Thyroid gland (tissue), 4 donors: Measurements from ENCODE around the gene CLINT1. TPM values are rescaled to one million over a fixed set of nuclear protein-coding genes. Genes with fewer than 3 reads are reported as not detected.

ENCODE experiments used
- DNase-seq, 2 donors: peaks; one replicate each; pipeline ENCODE4 v3.0.0-alpha.2; 2019
- H3K27ac ChIP-seq, 3 donors: fragments of 200-600 bp; sonication (generic); 1 replicate in 2 of 3; 2 replicates in 1 of 3; pipeline ENCODE4 v1.5.1; 2016 to 2019; ENCODE audit warnings: mild to moderate bottlenecking in 1 of 3, moderate library complexity in 1 of 3
- H3K27me3 ChIP-seq: fragments of 200-600 bp; sonication (generic); one replicate; pipeline ENCODE4 v1.5.1; 2019
- H3K36me3 ChIP-seq, 2 donors: fragments of 200-600 bp; sonication (generic); one replicate each; pipeline ENCODE4 v1.5.1; 2016 to 2019
- H3K4me1 ChIP-seq, 2 donors: fragments of 200-600 bp; sonication (generic); one replicate each; pipeline ENCODE4 v1.5.1; 2017 to 2019
- H3K4me3 ChIP-seq, 3 donors: fragments of 200-600 bp; sonication (generic); replicated peaks in 1 of 3; 1 replicate in 2 of 3; 2 replicates in 1 of 3; pipeline ENCODE4 v1.5.1; 2016; ENCODE audit warnings: mild to moderate bottlenecking in 1 of 3
- H3K9me3 ChIP-seq: fragments of 200-600 bp; sonication (generic); one replicate; pipeline ENCODE4 v1.5.1; 2017
- POLR2A ChIP-seq, 2 donors: fragments of 450-650 bp; IDR thresholded peaks; one replicate each; pipeline ENCODE4 v1.6.1; 2017; ENCODE audit warnings: antibody characterized with exemption in 2 of 2, mild to moderate bottlenecking in 2 of 2, moderate library complexity in 1 of 2
- WGBS, 2 donors: methylation state at CpG; one replicate each; pipeline ENCODE4 v1.1.5; 2017; 5-methylcytosine and 5-hydroxymethylcytosine counted together
- intact Hi-C: fragments of 100-400 bp; cut with DNase I; formaldehyde crosslinking; loops from one replicate; pipeline ENCODE4 v1.15.1; 2023
- total RNA-seq, 4 donors: library from RNA; depleted of rRNA; stranded (reverse); fragments of >200 nt; gene quantifications; one replicate each; pipeline ENCODE4 v1.2.3, GENCODE V29; 2016
- TF ChIP-seq, protein P1 (sequence below), 6 experiments: fragments of 200-600 bp in 3 of 6; fragments of 450-650 bp in 3 of 6; sonication (generic) in 3 of 6; IDR thresholded peaks; one replicate each; pipeline ENCODE4 v1.5.1; 2016 to 2019; ENCODE audit warnings: antibody characterized with exemption in 6 of 6, mild to moderate bottlenecking in 2 of 6, inconsistent platforms in 1 of 6, moderate library complexity in 1 of 6

The CLINT1 gene
- total RNA-seq, 4 donors from 2014 or later: 126 to 198 (median 159) TPM

DNA sequence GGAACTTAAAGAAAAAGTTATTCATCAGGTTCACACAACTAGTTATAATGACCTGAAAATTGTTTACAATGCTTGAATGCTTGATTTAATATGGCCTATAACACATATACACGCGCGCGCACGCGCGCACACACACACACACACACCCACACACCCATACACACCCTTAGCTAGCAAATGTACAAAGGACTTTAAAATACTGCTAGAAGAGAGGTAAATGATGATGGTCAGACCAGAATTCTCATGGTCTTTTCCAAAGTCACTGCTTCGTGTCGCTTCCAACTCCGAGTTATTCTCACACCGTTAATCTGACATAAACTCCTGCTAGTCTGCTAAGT is 109.5 kb downstream of the CLINT1 start:
- Histone ChIP-seq H3K4me1 (peaks cover 8 to 9% of the 10 kb centered on the region in 2 donors), H3K9me3 (no peaks in the 10 kb centered on the region), H3K4me3 (no peak overlapping the region), H3K27ac (no peak overlapping the region), H3K36me3 (peaks cover 0 to 4% of the 10 kb centered on the region in 2 donors), H3K27me3 (no peaks in the 10 kb centered on the region)
- no peak for DNase-seq
- TF ChIP-seq POLR2A (IDR thresholded peaks at IDR 0.05): no peak
- 86 to 88% methylated on average over 11 of the region's 11 CpGs for WGBS, 2 donors
- intact Hi-C loops: loop anchor here (10.0 kb wide), 2 partner anchors 275 to 425 kb away; no protein-coding TSS in a partner anchor

DNA sequence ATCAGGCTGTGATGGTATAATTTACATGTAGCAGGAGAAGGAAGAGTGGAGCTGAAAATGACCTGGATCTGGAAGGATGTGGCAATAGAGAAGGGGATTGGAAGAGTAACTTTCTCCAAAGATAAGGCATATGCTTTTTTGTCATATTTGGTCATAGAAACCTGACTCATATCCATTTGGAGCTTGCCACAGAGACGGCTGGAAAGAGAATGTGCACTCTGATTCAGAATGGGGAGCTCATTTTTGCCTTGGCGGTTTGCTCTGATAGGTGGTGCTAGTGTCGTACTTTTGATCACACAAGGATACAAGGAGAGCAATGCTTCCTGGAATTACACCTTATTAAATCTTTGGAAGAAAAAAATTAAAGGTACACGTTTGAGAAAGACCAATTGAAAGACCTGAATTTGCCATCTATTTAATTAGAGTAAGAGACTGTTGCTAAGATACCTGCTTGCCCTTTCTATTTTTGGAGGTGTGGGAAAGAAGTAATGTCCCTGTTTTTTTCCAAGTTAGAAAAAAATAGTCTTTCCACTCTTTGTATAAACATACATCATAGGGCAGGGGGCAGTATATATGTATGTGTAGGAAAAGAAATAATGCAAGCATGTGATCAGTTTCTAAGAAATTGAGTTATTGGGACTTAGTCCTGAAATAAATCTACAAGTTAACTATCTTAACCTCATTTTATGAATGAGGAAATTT is 110.0 kb downstream of the CLINT1 start:
- no peaks in the 10 kb centered on the region for H3K27me3 ChIP-seq
- no peaks in the 10 kb centered on the region for H3K9me3 ChIP-seq
- H3K27ac ChIP-seq: no peak overlapping the region
- H3K36me3 ChIP-seq: peaks cover 0 to 3% of the 10 kb centered on the region in 2 donors
- H3K4me1 ChIP-seq: peaks cover 10 to 11% of the 10 kb centered on the region in 2 donors
- H3K4me3 ChIP-seq: no peak overlapping the region
- 85 to 89% methylated on average over 4 of the region's 4 CpGs for WGBS, 2 donors
- intact Hi-C loops: loop anchor here (10.0 kb wide), 2 partner anchors 274 to 424 kb away; no protein-coding TSS in a partner anchor
- TF ChIP-seq POLR2A (IDR thresholded peaks at IDR 0.05): no peak
- TF ChIP-seq, protein P1, sequence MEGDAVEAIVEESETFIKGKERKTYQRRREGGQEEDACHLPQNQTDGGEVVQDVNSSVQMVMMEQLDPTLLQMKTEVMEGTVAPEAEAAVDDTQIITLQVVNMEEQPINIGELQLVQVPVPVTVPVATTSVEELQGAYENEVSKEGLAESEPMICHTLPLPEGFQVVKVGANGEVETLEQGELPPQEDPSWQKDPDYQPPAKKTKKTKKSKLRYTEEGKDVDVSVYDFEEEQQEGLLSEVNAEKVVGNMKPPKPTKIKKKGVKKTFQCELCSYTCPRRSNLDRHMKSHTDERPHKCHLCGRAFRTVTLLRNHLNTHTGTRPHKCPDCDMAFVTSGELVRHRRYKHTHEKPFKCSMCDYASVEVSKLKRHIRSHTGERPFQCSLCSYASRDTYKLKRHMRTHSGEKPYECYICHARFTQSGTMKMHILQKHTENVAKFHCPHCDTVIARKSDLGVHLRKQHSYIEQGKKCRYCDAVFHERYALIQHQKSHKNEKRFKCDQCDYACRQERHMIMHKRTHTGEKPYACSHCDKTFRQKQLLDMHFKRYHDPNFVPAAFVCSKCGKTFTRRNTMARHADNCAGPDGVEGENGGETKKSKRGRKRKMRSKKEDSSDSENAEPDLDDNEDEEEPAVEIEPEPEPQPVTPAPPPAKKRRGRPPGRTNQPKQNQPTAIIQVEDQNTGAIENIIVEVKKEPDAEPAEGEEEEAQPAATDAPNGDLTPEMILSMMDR (IDR thresholded peaks at IDR 0.05): no peak
- DNase-seq: no peak

- WGBS, 2 donors: 90 to 96% methylated on average over 8 of the region's 8 CpGs
- Histone ChIP-seq H3K4me3 (no peak overlapping the region), H3K36me3 (no peaks in the 10 kb centered on the region), H3K27me3 (no peaks in the 10 kb centered on the region), H3K4me1 (peaks cover 10 to 14% of the 10 kb centered on the region in 2 donors), H3K9me3 (no peaks in the 10 kb centered on the region), H3K27ac (no peak overlapping the region)
- TF ChIP-seq, protein P1 (IDR thresholded peaks at IDR 0.05): no peak
- no peak for TF ChIP-seq POLR2A (IDR thresholded peaks at IDR 0.05)
- DNase-seq: no peak
- intact Hi-C loops: loop anchor here (10.0 kb wide), 2 partner anchors 273 to 423 kb away; no protein-coding TSS in a partner anchor
These were observed 110.9 kb downstream of the CLINT1 start for GRCh38 chr5:157747766-157748700.

GRCh38 chr5:157747173-157747740 is 111.7 kb downstream of the CLINT1 start:
- Histone ChIP-seq H3K36me3 (no peaks in the 10 kb centered on the region), H3K27me3 (no peaks in the 10 kb centered on the region), H3K9me3 (no peaks in the 10 kb centered on the region), H3K4me1 (peaks cover 10 to 15% of the 10 kb centered on the region in 2 donors), H3K27ac (no peak overlapping the region), H3K4me3 (no peak overlapping the region)
- intact Hi-C loops: loop anchor here (10.0 kb wide), 2 partner anchors 272 to 422 kb away; no protein-coding TSS in a partner anchor
- no peak for DNase-seq
- 92% methylated on average over 6 of the region's 6 CpGs for WGBS, 2 donors
- TF ChIP-seq POLR2A (IDR thresholded peaks at IDR 0.05): no peak
- TF ChIP-seq, protein P1 (IDR thresholded peaks at IDR 0.05): no peak

DNA sequence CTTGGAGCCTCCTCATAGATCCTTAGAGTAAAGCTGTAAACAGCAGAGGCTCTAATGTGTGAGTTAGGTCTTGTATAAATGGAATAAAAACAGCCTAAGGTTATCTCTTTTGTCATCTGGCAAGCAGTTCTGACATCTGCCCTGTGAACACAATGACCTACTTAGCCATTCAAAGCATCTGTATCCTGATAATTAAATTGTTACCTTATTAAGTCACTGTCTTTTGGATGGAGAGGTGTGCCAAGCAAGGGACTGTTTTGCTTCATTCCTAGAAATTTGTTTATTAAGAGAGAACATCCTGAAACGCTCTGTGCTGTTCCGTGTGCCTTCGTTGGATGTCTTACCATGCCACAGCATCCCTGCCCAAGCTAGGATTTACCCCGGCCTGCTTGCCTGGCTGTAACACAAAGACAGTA is 113.9 kb downstream of the CLINT1 start:
- no peak overlapping the region for H3K4me3 ChIP-seq

More for the DNA sequence above, 113.9 kb downstream of the CLINT1 start:
- Histone ChIP-seq H3K27me3 (no peaks in the 10 kb centered on the region), H3K4me1 (peaks cover 10 to 15% of the 10 kb centered on the region in 2 donors), H3K36me3 (no peaks in the 10 kb centered on the region), H3K9me3 (no peaks in the 10 kb centered on the region), H3K27ac (no peak overlapping the region)
- TF ChIP-seq, protein P1 (IDR thresholded peaks at IDR 0.05): no peak
- TF ChIP-seq POLR2A (IDR thresholded peaks at IDR 0.05): no peak
- no peak for DNase-seq
- 86 to 90% methylated on average over 4 of the region's 4 CpGs for WGBS, 2 donors
- intact Hi-C loops: loop anchor here (10.0 kb wide), 2 partner anchors 270 to 420 kb away; no protein-coding TSS in a partner anchor
